ENCODE results near the gene FOXD1. TPM values are rescaled to one million over a fixed set of nuclear protein-coding genes. Genes with fewer than 3 reads are reported as not detected.

FOXD1 gene
- total RNA-seq, 5 donors from 2014 or later (not counting 1 experiment from before 2014, with no cell fraction given): 0.20 to 0.68 (median 0.39) TPM; not detected in 2

DNA sequence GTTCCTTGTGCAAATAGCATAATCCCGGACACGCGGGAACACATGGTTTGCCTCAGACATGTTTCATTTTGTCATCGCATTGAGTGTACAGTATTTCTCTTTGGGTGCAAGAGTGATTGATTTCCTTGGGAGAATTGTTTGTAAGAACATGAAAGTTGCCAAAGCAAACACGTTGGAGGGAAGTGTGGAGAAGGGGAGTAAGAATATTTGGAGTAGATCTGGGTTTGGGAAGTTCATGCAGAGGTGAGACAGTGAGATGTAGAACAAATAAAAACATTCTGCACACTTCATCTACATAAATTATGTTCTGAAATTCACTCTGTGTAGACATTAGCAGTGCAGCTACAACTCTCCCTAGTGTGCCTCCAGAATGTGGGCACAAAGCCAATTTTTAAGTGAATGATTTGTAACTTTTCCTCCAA, 24.0 kb downstream of the FOXD1 start:
- CTCF ChIA-PET: no interaction called here
- ATAC-seq (replicated peaks in 1 of 4) (no peak), DNase-seq (no peak)
- Histone ChIP-seq H3K27me3 (replicated peaks in 1 of 2; ENCODE audit: control insufficient read depth in 2 of 2, extremely low read depth in 1 of 2, insufficient read depth in 2 of 2, low read length in 1 of 2) (peaks cover 23 to 30% of the 10 kb centered on the region in 2 experiments), H3K4me3 (ENCODE audit: control insufficient read depth in 1 of 2, extremely low read depth in 1 of 2, low read length in 1 of 2) (no peak overlapping the region), H3K4me1 (ENCODE audit: control insufficient read depth in 1 of 2, extremely low read depth in 1 of 2, insufficient read depth in 2 of 2, low read length in 2 of 2) (peaks cover 0 to 7% of the 10 kb centered on the region in 2 experiments), H3K36me3 (ENCODE audit: control insufficient read depth in 2 of 2, extremely low read depth in 1 of 2, insufficient read depth in 1 of 2, low read length in 1 of 2) (no peaks in the 10 kb centered on the region), H3K27ac (ENCODE audit: low read length) (no peak overlapping the region), H3K9me3 (no peaks in the 10 kb centered on the region)
- WGBS (ENCODE audit: insufficient coverage): 92% methylated on average over 4 of the region's 5 CpGs
- peaks cover 0 to 11% (median 8%) of the 10 kb centered on the region in 3 donors for H3K4me1 Mint-ChIP-seq
- POLR2A ChIA-PET: interaction anchor here in 1 of 2 donors (0.5 kb wide), 1 partner anchor 1171 kb away, joined by 3 read pairs; no protein-coding TSS in a partner anchor
- no peaks in the 10 kb centered on the region for H3K36me3 Mint-ChIP-seq
- no peaks in the 10 kb centered on the region for H3K9me3 Mint-ChIP-seq
- H3K27me3 Mint-ChIP-seq: peaks cover 60 to 64% of the 10 kb centered on the region in 2 donors
- H3K27ac Mint-ChIP-seq: no peak overlapping the region
- no peak overlapping the region for H3K4me3 Mint-ChIP-seq

DNA sequence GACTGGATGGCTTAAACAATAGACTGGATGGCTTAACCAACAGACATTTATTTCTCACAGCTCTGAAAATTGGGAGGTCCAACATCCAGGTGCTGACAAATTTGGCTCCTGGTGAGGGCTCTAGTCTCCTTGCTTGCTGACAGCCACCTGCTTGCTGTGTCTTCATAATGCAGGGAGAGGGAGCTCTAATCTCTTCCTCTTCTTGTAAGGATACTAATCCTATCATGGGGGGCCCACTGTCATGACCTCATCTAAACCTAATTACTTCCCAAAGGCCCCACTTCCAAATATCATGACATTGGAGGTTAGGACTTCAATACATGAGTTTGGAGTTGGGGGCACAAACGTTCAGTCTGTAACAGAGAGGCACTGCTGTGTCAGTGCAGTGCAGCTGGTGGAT, 26.4 kb downstream of the FOXD1 start:
- POLR2A ChIA-PET: interaction anchor here in 1 of 2 donors (0.6 kb wide), 1 partner anchor 50 kb away, joined by 3 read pairs; no protein-coding TSS in a partner anchor
- H3K27me3 ChIP-seq (replicated peaks in 1 of 2; ENCODE audit: control insufficient read depth in 2 of 2, extremely low read depth in 1 of 2, insufficient read depth in 2 of 2, low read length in 1 of 2): peaks cover 22 to 48% of the 10 kb centered on the region in 2 experiments
- peaks cover 61 to 76% of the 10 kb centered on the region in 2 donors for H3K27me3 Mint-ChIP-seq
- no peaks in the 10 kb centered on the region for H3K36me3 ChIP-seq (ENCODE audit: control insufficient read depth in 2 of 2, extremely low read depth in 1 of 2, insufficient read depth in 1 of 2, low read length in 1 of 2)
- ATAC-seq (replicated peaks in 1 of 4): no peak
- peaks cover 0 to 19% (median 16%) of the 10 kb centered on the region in 3 donors for H3K4me1 Mint-ChIP-seq
- no peak overlapping the region for H3K4me3 Mint-ChIP-seq
- H3K4me3 ChIP-seq (ENCODE audit: control insufficient read depth in 1 of 2, extremely low read depth in 1 of 2, low read length in 1 of 2): no peak overlapping the region
- CTCF ChIA-PET: no interaction called here
- H3K4me1 ChIP-seq (ENCODE audit: control insufficient read depth in 1 of 2, extremely low read depth in 1 of 2, insufficient read depth in 2 of 2, low read length in 2 of 2): peaks cover 0 to 15% of the 10 kb centered on the region in 2 experiments
- no peaks in the 10 kb centered on the region for H3K9me3 Mint-ChIP-seq
- H3K27ac Mint-ChIP-seq: no peak overlapping the region
- H3K36me3 Mint-ChIP-seq: no peaks in the 10 kb centered on the region
- 50% methylated on average over 1 of the region's 1 CpG for WGBS (ENCODE audit: insufficient coverage)
- H3K27ac ChIP-seq (ENCODE audit: low read length): no peak overlapping the region
- no peak for DNase-seq
- H3K9me3 ChIP-seq: no peaks in the 10 kb centered on the region

DNA sequence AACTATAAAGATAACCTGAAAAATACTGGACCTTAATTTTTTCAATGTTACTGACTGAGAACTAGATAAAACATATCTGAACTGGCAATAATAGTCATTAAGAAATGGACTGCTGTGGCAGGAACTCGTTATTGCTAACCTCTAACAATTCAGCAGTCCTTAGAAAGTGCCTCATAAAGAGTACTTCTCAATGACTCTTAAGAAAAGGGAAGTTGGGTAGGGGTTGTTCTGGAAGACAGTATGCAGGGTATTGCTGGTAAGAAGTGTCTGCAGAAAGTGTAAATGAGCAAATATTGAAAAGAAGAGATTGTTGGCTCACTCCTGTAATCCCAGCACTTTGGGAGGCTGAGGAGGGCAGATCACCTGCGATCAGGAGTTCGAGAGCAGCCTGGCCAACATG, 27.9 kb downstream of the FOXD1 start:
- ATAC-seq (replicated peaks in 1 of 4) (no peak), DNase-seq (no peak)
- Mint-ChIP-seq H3K4me1 (peaks cover 0 to 19% (median 16%) of the 10 kb centered on the region in 3 donors), H3K27ac (no peak overlapping the region), H3K36me3 (no peaks in the 10 kb centered on the region), H3K9me3 (no peaks in the 10 kb centered on the region), H3K27me3 (peaks cover 67 to 82% of the 10 kb centered on the region in 2 donors), H3K4me3 (no peak overlapping the region)
- Histone ChIP-seq H3K27ac (ENCODE audit: low read length) (no peak overlapping the region), H3K27me3 (replicated peaks in 1 of 2; ENCODE audit: control insufficient read depth in 2 of 2, extremely low read depth in 1 of 2, insufficient read depth in 2 of 2, low read length in 1 of 2) (peaks cover 31 to 53% of the 10 kb centered on the region in 2 experiments), H3K4me3 (ENCODE audit: control insufficient read depth in 1 of 2, extremely low read depth in 1 of 2, low read length in 1 of 2) (no peak overlapping the region), H3K36me3 (ENCODE audit: control insufficient read depth in 2 of 2, extremely low read depth in 1 of 2, insufficient read depth in 1 of 2, low read length in 1 of 2) (no peaks in the 10 kb centered on the region), H3K9me3 (no peaks in the 10 kb centered on the region), H3K4me1 (ENCODE audit: control insufficient read depth in 1 of 2, extremely low read depth in 1 of 2, insufficient read depth in 2 of 2, low read length in 2 of 2) (peaks cover 0 to 15% of the 10 kb centered on the region in 2 experiments)
- ChIA-PET POLR2A (no interaction called here), CTCF (no interaction called here)
- WGBS (ENCODE audit: insufficient coverage): no CpG with 5 or more reads among the region's 3 CpGs

DNA sequence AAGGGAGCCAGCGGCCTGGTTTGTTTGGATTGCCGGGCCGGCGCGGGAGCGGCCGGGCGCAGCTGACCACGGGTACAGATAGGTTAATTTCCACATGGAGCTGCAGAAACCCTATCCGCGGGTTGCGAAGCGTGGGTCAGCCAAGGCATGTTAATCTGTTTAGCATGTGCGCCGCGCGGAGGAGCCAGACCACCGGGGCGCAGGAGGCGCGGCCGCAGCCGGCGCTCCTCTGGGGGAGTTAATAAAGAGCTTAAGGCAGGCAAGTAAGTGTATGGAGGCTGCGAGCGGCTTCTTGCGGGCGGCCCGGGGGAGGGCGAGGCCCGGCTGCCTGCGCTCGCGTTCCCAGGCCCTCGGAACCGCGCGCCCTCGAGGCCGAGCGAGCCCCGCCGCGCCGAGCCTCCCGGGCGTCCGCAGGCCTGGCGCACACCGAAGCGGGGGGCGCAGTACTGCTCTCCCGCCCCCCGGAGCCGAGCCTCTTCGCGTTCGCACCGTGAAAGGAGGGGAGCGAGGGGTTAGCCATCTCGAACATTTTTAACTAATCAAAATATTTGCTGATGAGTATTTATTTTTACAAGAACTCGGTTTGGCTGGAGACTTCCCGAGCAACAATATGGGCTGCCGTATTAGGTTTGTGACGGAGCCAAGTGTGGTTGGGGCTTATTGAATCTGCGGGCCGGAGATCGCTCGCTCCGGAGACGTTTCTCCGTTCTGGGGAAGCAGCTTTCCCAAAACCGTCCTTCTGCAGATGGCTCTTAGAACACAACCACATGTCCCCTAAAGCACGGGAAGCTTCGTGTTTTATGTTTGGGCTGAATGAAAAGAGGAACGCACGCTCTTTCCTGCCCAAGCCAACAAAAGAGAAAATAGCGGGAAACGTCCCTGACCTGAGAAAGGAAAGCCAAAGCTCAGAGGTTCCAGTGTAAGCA, 28.8 kb downstream of the FOXD1 start:
- Mint-ChIP-seq H3K9me3 (no peaks in the 10 kb centered on the region), H3K4me1 (peaks cover 0 to 19% (median 16%) of the 10 kb centered on the region in 3 donors), H3K27ac (peak overlapping the region in 1 of 2 donors; percentile 63), H3K27me3 (peaks cover 73 to 89% of the 10 kb centered on the region in 2 donors), H3K36me3 (no peaks in the 10 kb centered on the region), H3K4me3 (peak overlapping the region; percentile 4 to 42 (median 41))
- POLR2A ChIA-PET: no interaction called here
- ATAC-seq (replicated peaks in 1 of 4) (peak in 3 of 4 experiments; percentile 27 to 35 (median 35)), DNase-seq (no peak)
- Histone ChIP-seq H3K27ac (ENCODE audit: low read length) (no peak overlapping the region), H3K27me3 (replicated peaks in 1 of 2; ENCODE audit: control insufficient read depth in 2 of 2, extremely low read depth in 1 of 2, insufficient read depth in 2 of 2, low read length in 1 of 2) (peaks cover 36 to 56% of the 10 kb centered on the region in 2 experiments), H3K9me3 (no peaks in the 10 kb centered on the region), H3K36me3 (ENCODE audit: control insufficient read depth in 2 of 2, extremely low read depth in 1 of 2, insufficient read depth in 1 of 2, low read length in 1 of 2) (no peaks in the 10 kb centered on the region), H3K4me3 (ENCODE audit: control insufficient read depth in 1 of 2, extremely low read depth in 1 of 2, low read length in 1 of 2) (peak overlapping the region in 1 of 2 donors; percentile 25), H3K4me1 (ENCODE audit: control insufficient read depth in 1 of 2, extremely low read depth in 1 of 2, insufficient read depth in 2 of 2, low read length in 2 of 2) (peaks cover 0 to 15% of the 10 kb centered on the region in 2 experiments)
- 6% methylated on average over 62 of the region's 79 CpGs for WGBS (ENCODE audit: insufficient coverage)
- CTCF ChIA-PET: no interaction called here

DNA sequence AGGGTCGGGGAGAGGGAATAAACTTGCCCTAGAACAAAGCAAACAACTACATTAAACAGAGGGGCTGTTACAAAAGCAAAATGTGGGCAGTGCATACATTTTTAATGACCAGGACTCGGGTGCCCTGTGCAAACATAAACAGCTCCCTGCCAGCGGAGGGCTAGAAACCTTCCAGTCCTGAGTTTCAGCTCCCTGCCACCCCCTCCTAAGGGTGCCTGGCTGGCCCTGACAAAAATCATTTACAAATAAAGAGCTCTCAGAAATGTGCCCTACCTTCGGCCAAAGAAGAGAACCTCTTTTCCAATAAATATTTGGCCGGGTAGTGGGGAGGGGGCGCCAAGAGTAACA, 29.5 kb downstream of the FOXD1 start:
- CTCF ChIA-PET: no interaction called here
- POLR2A ChIA-PET: no interaction called here
- Histone ChIP-seq H3K9me3 (no peaks in the 10 kb centered on the region), H3K4me1 (ENCODE audit: control insufficient read depth in 1 of 2, extremely low read depth in 1 of 2, insufficient read depth in 2 of 2, low read length in 2 of 2) (peaks cover 0 to 15% of the 10 kb centered on the region in 2 experiments), H3K36me3 (ENCODE audit: control insufficient read depth in 2 of 2, extremely low read depth in 1 of 2, insufficient read depth in 1 of 2, low read length in 1 of 2) (no peaks in the 10 kb centered on the region), H3K4me3 (ENCODE audit: control insufficient read depth in 1 of 2, extremely low read depth in 1 of 2, low read length in 1 of 2) (no peak overlapping the region), H3K27me3 (replicated peaks in 1 of 2; ENCODE audit: control insufficient read depth in 2 of 2, extremely low read depth in 1 of 2, insufficient read depth in 2 of 2, low read length in 1 of 2) (peaks cover 38 to 56% of the 10 kb centered on the region in 2 experiments), H3K27ac (ENCODE audit: low read length) (no peak overlapping the region)
- ATAC-seq (replicated peaks in 1 of 4) (no peak), DNase-seq (no peak)
- H3K36me3 Mint-ChIP-seq: no peaks in the 10 kb centered on the region
- peak overlapping the region in 1 of 3 donors; percentile 42 for H3K4me3 Mint-ChIP-seq
- H3K27ac Mint-ChIP-seq: no peak overlapping the region
- peaks cover 72 to 89% of the 10 kb centered on the region in 2 donors for H3K27me3 Mint-ChIP-seq
- peaks cover 0 to 3% (median 0%) of the 10 kb centered on the region in 3 donors for H3K9me3 Mint-ChIP-seq
- H3K4me1 Mint-ChIP-seq: peaks cover 0 to 19% (median 16%) of the 10 kb centered on the region in 3 donors
- WGBS (ENCODE audit: insufficient coverage): 7% methylated on average over 3 of the region's 6 CpGs

DNA sequence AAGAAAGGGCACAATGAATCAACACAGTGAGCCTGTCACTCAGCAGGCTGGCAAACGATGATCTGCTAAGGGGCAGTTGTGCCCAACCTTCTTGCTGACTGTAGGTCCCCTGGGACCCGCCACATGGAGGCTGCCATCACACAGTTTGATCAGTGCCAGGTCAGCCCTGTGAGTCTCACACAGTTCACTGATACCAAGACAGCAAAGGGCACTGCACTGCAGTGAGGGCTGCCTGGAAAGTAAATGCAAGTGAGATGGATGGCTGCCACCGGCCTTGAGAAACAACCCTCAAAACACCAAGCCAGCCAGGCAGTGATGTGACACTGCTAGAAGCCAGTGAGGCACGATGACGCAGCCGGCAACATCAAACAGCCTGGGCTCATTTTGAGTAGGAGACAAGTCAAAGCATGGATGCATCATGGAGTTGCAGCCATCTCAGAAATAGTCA, 30.3 kb downstream of the FOXD1 start:
- ChIA-PET CTCF (no interaction called here), POLR2A (no interaction called here)
- H3K36me3 ChIP-seq (ENCODE audit: control insufficient read depth in 2 of 2, extremely low read depth in 1 of 2, insufficient read depth in 1 of 2, low read length in 1 of 2): no peaks in the 10 kb centered on the region
- H3K9me3 ChIP-seq: no peaks in the 10 kb centered on the region
- ATAC-seq (replicated peaks in 1 of 4): no peak
- no peak overlapping the region for H3K4me3 ChIP-seq (ENCODE audit: control insufficient read depth in 1 of 2, extremely low read depth in 1 of 2, low read length in 1 of 2)
- H3K4me1 ChIP-seq (ENCODE audit: control insufficient read depth in 1 of 2, extremely low read depth in 1 of 2, insufficient read depth in 2 of 2, low read length in 2 of 2): peaks cover 0 to 15% of the 10 kb centered on the region in 2 experiments
- WGBS (ENCODE audit: insufficient coverage): 25% methylated on average over 6 of the region's 6 CpGs
- peaks cover 0 to 3% (median 0%) of the 10 kb centered on the region in 3 donors for H3K9me3 Mint-ChIP-seq
- no peak overlapping the region for H3K27ac ChIP-seq (ENCODE audit: low read length)
- no peaks in the 10 kb centered on the region for H3K36me3 Mint-ChIP-seq
- peaks cover 36 to 53% of the 10 kb centered on the region in 2 experiments for H3K27me3 ChIP-seq (replicated peaks in 1 of 2; ENCODE audit: control insufficient read depth in 2 of 2, extremely low read depth in 1 of 2, insufficient read depth in 2 of 2, low read length in 1 of 2)
- H3K27ac Mint-ChIP-seq: no peak overlapping the region
- H3K4me3 Mint-ChIP-seq: no peak overlapping the region
- H3K27me3 Mint-ChIP-seq: peaks cover 73 to 87% of the 10 kb centered on the region in 2 donors
- H3K4me1 Mint-ChIP-seq: peaks cover 0 to 19% (median 16%) of the 10 kb centered on the region in 3 donors
- no peak for DNase-seq
